ENCODE results near the gene INPPL1.

The INPPL1 gene

DNA sequence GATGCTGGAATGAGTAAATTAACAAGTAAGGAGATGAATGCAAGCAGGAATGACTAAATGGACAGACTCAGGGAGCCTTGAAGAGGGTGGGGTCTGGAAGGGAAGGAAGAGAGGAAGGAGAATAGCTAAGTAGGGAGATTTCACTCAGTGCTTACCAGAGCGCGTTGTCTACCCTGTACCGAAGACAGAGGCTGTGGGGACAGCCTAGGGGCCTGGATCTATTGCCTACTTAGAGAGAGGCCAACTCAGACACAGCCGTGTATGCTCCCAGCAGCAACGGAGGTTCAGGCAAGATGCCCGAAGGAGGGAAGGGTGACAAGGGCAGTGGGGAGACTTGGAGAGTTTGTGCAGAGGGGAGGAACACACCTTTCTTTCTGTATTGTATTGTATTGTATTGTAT lies 7.9 kb upstream of the INPPL1 start, which contains the start of gene FOLR2:
Gene FOLR2 (plus strand): TSS at position 157 of the 400 bp plus-strand sequence. CDS start 1,791 bp downstream, outside the sequence.
- DNase-seq = no peak

- peak; percentile 48 for DNase-seq
Observed at GRCh38 chr11:72217841-72218240, 6.7 kb upstream of the INPPL1 start.

DNA sequence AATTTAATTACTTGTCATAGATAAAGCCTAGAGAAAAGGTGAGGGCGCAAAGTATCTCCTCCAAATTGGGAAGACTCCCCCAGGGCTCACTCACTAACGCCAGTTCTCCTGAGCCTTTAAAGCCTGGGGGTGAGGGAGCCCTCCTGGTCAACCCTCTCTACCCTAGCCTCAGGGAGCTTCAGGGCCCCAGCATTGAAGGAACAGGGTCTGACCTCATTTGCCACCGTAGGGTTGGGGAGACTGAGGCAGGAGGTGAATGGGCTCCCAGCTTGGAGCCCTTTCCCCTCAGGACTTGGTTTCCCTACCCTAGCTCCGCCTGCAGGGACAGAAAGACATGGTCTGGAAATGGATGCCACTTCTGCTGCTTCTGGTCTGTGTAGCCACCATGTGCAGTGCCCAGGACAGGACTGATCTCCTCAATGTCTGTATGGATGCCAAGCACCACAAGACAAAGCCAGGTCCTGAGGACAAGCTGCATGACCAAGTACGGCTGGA lies 6.3 kb upstream of the INPPL1 start:
- no peak for DNase-seq

GRCh38 chr11:72220696-72221363 lies 3.7 kb upstream of the INPPL1 start:
- DNase-seq = no peak

- peak; percentile 59 for DNase-seq
Observed at GRCh38 chr11:72221386-72222075, 3.0 kb upstream of the INPPL1 start.

DNA sequence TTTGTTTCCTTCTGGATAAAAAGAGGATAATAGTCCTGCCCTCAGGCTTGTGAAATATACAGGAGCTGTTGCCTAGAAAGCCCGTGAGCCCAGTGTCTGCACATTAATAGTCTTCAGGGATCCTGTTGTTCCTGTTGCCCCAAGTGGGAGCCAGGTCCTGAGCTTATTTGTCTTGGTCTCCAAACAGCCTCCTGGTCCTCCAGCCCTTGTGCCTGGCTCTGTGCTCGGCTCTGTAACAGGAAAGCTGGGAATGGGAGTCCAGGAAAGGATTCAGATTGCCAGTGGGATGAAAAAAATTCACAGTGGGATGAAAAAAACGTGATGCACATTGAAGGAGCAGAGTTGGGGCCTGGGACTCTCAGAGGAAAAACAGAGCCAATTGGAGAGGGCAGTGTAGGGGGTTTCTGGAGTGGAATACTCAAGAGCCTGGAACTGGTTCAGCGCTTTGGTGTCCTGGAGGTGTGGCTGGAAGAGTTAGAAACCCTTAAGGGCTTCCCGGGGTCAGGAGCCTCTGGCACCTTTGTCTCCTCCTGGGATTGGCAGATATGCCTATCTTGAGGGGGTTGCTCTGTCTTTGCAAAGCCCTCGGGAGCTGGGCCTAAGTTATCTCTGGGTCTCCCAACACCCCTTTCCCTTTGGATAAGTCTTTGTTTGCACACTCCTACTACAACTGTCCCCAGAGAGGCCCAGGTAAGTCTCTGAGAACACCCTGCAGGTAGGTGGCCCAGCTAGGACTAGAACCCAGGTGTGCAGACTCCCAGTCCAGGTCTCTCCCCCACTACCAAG lies 2.3 kb upstream of the INPPL1 start:
- no peak for DNase-seq

DNA sequence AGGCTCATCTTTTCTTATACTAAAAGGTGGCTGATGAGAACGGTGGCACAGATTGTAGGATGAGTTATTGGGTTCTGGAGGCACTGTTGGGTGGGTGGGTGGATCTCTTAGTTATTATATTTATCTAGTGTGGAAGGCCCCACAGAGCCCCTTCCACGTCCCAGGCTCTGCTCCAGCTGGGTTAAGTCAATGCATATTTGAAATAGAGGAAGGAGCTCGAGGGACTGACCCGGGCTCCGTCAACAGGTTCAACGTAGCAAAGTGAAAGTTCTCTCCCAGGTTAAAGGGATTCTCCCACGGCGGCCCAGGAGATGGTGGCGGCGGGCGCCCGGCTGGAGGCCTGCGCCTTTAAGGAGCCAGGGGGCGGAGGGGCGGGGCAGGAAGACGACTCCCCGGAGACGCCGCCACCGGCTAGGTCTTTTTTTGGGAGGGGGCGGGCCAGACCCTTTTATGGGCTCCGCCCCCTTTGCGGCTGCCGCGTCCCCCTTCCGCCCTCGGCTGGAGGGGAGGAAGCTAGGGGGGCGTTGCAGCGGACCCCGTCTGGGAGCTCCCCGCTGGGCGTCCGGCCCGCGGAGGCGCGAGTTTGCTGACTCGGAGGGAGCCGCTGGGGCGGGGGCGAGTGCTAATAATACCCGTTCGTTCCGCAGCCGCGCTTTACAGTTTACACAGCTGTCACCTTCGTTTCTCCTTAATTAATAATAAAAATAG lies 1.5 kb upstream of the INPPL1 start:
- peak; percentile 99 for DNase-seq

DNA sequence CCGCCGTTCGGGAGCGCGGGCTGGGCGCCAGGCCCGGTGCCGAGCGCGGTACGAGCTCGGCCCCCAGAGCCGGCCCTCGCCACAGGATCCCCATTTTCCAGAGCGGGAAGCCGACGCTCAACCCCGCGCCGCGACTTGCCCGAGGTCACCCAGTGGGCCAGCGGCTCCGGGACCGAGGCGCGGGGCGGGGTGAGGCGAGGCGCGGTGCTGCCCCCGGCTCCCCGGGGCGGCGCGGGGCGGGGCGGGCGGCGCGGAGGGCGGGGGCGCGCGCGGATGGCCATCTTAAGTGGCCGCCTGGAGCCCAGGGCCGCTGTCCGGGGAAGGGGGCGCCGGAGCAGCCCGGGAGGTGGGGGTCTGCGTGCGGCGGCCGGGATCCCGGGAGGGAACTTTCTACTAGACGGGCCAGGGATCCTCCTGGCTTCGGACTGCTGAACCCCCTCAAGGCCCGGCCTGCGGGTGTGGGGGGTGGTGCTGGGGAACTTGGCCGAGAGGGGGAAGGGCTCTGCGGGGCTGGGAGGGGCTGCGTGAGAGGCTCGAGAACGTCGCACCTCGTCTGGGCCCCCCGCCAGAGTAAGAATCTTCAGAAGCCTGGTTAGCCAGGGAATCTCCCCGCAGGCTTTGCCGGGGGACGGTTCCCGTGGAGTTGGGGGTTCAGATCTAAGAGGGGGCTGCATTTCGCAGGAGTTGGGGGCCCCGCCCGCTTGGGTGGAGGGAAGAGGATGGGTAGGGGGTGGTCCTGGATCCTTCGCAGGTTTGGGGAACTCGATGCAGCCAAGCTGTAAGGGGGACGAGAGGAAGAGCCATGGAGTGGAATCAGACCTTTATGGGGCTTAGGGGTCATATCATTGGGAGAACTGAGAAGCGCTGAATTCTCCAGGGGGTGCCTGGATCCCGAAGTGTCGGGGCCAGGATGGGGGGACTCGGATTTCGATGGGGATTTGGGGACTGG lies 678 bp upstream of the INPPL1 start:
- peak; percentile 79 for DNase-seq

GRCh38 chr11:72225411-72225951 lies 914 bp downstream of the INPPL1 start:
- peak; percentile 51 for DNase-seq

- DNase-seq = no peak
Observed at GRCh38 chr11:72226701-72227100, 2.1 kb downstream of the INPPL1 start.

GRCh38 chr11:72227316-72228228 lies 3.0 kb downstream of the INPPL1 start:
- no peak for DNase-seq

- no peak for DNase-seq
Observed at GRCh38 chr11:72228229-72228843, 3.8 kb downstream of the INPPL1 start.

DNA sequence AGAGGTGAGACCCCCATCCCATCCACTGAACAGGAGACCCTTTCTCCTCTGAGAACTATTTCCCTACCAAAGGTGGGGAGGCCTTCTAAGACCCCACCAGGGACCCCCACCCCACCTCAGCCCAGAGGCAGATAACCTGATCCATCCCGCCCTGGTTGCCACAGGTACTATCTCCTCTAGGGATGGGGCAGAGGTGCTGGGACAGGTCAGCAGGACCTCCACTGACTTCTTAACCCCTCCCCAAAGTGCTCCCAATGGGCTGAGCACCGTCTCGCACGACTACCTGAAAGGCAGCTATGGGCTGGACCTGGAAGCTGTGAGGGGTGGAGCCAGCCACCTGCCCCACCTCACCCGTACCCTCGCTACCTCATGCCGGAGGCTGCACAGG lies 4.3 kb downstream of the INPPL1 start:
- DNase-seq = no peak

DNA sequence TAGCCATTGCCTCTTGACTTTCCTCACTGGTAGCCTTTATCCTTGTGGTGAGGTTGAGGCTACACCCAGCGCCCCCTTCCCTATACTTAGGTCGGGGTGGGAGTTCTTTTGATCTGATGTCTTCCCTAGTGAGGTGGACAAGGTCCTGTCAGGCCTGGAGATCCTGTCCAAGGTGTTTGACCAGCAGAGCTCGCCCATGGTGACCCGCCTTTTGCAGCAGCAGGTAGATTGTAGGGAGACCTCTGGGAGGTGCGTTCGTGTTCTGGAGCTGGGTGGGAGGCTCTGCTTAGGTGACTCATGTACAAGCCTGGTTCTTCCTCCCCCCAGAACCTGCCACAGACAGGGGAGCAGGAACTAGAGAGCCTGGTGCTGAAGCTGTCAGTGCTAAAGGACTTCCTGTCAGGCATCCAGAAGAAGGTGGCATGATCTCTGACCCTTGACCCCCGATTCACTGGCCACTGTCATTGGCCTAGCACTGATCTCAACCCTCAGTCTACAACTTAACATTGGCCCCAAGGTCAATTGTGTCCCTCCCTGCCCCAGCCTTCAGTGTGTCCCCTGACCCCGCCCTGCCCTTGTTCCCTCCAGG lies 4.9 kb downstream of the INPPL1 start:
- DNase-seq = no peak

DNA sequence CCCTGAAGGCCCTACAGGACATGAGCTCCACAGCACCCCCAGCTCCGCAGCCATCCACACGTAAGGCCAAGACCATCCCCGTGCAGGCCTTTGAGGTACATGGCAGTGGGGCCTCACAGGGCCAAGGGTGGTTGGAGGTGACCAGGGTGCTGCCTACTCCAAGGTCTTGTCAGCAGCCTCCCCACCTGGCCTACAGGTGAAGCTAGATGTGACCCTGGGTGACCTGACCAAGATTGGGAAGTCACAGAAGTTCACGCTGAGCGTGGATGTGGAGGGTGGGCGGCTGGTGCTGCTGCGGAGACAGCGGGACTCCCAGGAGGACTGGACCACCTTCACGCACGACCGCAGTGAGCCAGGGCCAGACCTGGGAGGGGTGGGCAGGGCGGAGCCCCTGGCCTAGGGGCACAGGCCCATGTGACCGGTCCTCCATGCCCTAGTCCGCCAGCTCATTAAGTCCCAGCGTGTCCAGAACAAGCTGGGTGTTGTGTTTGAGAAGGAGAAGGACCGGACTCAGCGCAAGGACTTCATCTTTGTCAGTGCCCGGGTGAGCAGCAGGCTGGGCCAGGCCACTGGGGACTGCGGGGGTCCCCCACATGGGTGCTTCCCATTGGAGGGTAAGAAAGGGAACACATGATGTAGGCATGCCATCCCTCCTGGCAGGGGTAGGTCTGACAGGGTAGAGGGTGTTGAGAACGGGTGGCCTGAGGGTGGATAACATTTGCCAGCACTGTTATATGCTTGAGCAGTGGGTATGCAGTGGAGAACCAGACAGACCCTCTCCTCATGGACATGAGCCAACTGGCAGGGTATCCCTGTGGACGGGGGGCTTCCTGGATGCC lies 5.6 kb downstream of the INPPL1 start:
- DNase-seq = no peak

- no peak for DNase-seq
Observed at GRCh38 chr11:72230764-72231365, 6.3 kb downstream of the INPPL1 start.

- DNase-seq = no peak
Observed at GRCh38 chr11:72231396-72232259, 7.1 kb downstream of the INPPL1 start.

Measured in hematopoietic multipotent progenitor cell treated with erythropoietin and hydrocortisone succinate and interleukin-3 and kit ligand, for 4 days (in vitro differentiated cells).